BJ (cell line): ENCODE results near the gene ELFN1. TPM values are rescaled to one million over a fixed set of nuclear protein-coding genes. Genes with fewer than 3 reads are reported as not detected.

Source experiments
- CTCF ChIA-PET: fragments of 350-600 bp; formaldehyde crosslinking; extraction: SDS; loops from one replicate; lab custom pipeline; 2021; ENCODE audit warnings: antibody characterized with exemption, inconsistent platforms; lab: Yijun Ruan, JAX
- POLR2A ChIA-PET: fragments of 300-600 bp; sonication (Branson Sonifier 250); formaldehyde crosslinking; extraction: SDS; loops from one replicate; lab custom pipeline; 2021; ENCODE audit warnings: antibody characterized with exemption; lab: Charles Lee
- DNase-seq: peaks from one replicate; pipeline ENCODE4 v3.0.0-alpha.2; 2011; ENCODE audit warnings: low read depth
- H3K27me3 ChIP-seq: 2 replicates; pipeline ENCODE4 v1.6.0; 2011; ENCODE audit warnings: low read length; ENCODE audit not compliant: control insufficient read depth, insufficient read depth
- H3K36me3 ChIP-seq: 2 replicates; pipeline ENCODE4 v1.5.1; 2011; ENCODE audit warnings: low read length; ENCODE audit not compliant: control insufficient read depth, insufficient read depth
- H3K4me3 ChIP-seq: 2 replicates; pipeline ENCODE4 v1.5.1; 2011; ENCODE audit warnings: low read depth, mild to moderate bottlenecking, control low read depth, low read length
- CTCF ChIP-seq: IDR thresholded peaks from 2 replicates; pipeline ENCODE4 v1.5.1; 2011; ENCODE audit warnings: low read depth, mild to moderate bottlenecking, control low read depth, inconsistent platforms, low read length, moderate library complexity; ENCODE audit not compliant: insufficient read depth
- polyA plus RNA-seq: library from polyadenylated mRNA; depleted of rRNA; stranded (reverse); fragments of >200 nt; gene quantifications from 2 replicates; pipeline ENCODE4 v1.2.3, GENCODE V29; 2011

The ELFN1 gene
- polyA plus RNA-seq, 1 experiment = 1.7 TPM

- TF ChIP-seq CTCF = no peak
- POLR2A ChIA-PET = no interaction called here
- no peaks in the 10 kb centered on the region for H3K36me3 ChIP-seq
- CTCF ChIA-PET = interaction anchor here (0.7 kb wide), 1 partner anchor 28 kb away, joined by 3 read pairs; no protein-coding TSS in a partner anchor
- peaks cover 3% of the 10 kb centered on the region; the same call in 1 of the 2 replicates for H3K27me3 ChIP-seq
- no peak for DNase-seq
- no peak overlapping the region for H3K4me3 ChIP-seq
Observed at GRCh38 chr7:1744296-1745017, 74.4 kb downstream of the ELFN1 start.

- no peak overlapping the region for H3K4me3 ChIP-seq
- H3K36me3 ChIP-seq = no peaks in the 10 kb centered on the region
- CTCF ChIA-PET = interaction anchor here (0.7 kb wide), 1 partner anchor 28 kb away, joined by 3 read pairs; no protein-coding TSS in a partner anchor
- DNase-seq = no peak
- no peak for TF ChIP-seq CTCF
- POLR2A ChIA-PET = no interaction called here
- peaks cover 5% of the 10 kb centered on the region for H3K27me3 ChIP-seq
Observed at GRCh38 chr7:1745018-1745532, 75.0 kb downstream of the ELFN1 start.

- DNase-seq = no peak
- Histone ChIP-seq H3K4me3 (no peak overlapping the region), H3K27me3 (peaks cover 9% of the 10 kb centered on the region), H3K36me3 (no peaks in the 10 kb centered on the region)
- POLR2A ChIA-PET = no interaction called here
- TF ChIP-seq CTCF = no peak
- CTCF ChIA-PET = no interaction called here
Observed at GRCh38 chr7:1745576-1746490, 75.8 kb downstream of the ELFN1 start.

GRCh38 chr7:1746491-1746975 lies 76.5 kb downstream of the ELFN1 start:
- Histone ChIP-seq H3K36me3 (no peaks in the 10 kb centered on the region), H3K27me3 (peaks cover 9% of the 10 kb centered on the region), H3K4me3 (no peak overlapping the region)
- DNase-seq = no peak
- no peak for TF ChIP-seq CTCF
- ChIA-PET CTCF (no interaction called here), POLR2A (no interaction called here)
